Non-pigmented ciliary epithelial cell (primary cell): Measurements from ENCODE around the gene MAGI2.
"Not testable (repeated sequence)": the region's sequence is repeated elsewhere in the genome, so short reads cannot be mapped to it uniquely, and the experiment has no call there.

Source experiments
- DNase-seq: peaks from one replicate; pipeline ENCODE4 v3.0.0-alpha.2; 2010; ENCODE audit warnings: low read depth

Gene MAGI2

DNA sequence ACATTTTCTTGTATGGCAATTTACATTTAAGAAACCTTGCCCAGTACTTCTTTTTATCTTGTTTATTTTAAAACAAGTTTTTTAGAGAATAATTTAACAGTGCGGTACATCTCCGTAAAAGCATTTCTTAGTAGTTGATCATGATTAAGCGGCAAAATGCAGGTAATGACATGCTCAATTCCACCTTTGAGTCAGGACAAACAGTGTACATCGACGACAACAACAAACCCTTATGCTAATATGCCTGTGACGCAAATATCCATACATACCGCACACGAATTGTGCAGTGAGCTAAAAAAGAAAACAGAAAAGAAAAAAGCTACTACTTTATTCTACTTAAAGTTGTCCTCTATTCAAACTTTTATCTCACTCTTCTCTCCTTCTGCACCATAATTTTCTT is 1.9 kb downstream of the MAGI2 start:
- DNase-seq, result no peak

- not testable (repeated sequence) for DNase-seq
Measured at GRCh38 chr7:79442766-79443165, 10.7 kb downstream of the MAGI2 start.

- DNase-seq, result no peak
Measured at GRCh38 chr7:79436378-79436777, 17.1 kb downstream of the MAGI2 start.

- no peak for DNase-seq
Measured at GRCh38 chr7:79434867-79435266, 18.6 kb downstream of the MAGI2 start.

GRCh38 chr7:79434098-79434497 is 19.4 kb downstream of the MAGI2 start:
- DNase-seq, result no peak

DNA sequence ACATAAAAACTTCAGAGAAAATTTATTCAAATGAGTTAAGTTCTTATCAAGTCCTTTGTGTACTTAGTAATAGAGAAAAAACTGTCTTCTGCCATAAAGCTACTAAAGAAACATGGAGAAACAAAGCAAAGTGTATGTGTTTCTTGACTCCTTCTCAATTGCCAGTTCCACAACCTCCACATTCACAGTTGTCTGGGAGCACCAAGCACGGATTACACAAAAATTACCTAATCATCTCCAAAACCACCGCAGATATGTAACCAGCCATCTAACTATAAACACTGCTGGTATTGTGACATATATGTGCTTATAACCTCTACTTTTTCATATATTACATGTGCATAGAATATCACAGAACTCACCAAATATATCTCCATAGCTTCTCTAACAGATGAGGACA is 23.1 kb downstream of the MAGI2 start:
- DNase-seq, result no peak

DNA sequence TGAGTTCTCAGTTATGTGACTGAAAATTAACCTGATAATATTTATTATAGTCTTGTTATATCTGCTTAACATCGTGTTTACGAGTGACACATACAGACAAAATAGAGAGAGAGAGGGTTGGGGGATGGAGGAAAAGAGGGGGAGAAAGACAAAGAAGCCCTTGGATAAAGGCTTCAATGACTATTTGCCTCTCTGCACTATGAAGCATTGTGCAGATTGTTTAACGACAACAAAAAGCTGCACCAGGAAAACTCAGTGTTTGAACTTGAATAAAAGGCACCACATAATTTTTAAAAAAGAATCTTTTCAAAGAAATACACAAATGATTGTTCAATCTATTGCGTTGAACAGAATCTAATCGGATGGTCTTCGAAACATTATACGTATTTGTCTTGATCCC is 27.8 kb downstream of the MAGI2 start:
- no peak for DNase-seq

GRCh38 chr7:79421751-79422150 is 31.7 kb downstream of the MAGI2 start:
- DNase-seq, result no peak

GRCh38 chr7:79420464-79420863 is 33.0 kb downstream of the MAGI2 start:
- peak; percentile 91 for DNase-seq

- DNase-seq, result no peak
Measured at GRCh38 chr7:79414910-79415309, 38.6 kb downstream of the MAGI2 start.

- DNase-seq, result no peak
Measured at GRCh38 chr7:79412915-79413314, 40.6 kb downstream of the MAGI2 start.

DNA sequence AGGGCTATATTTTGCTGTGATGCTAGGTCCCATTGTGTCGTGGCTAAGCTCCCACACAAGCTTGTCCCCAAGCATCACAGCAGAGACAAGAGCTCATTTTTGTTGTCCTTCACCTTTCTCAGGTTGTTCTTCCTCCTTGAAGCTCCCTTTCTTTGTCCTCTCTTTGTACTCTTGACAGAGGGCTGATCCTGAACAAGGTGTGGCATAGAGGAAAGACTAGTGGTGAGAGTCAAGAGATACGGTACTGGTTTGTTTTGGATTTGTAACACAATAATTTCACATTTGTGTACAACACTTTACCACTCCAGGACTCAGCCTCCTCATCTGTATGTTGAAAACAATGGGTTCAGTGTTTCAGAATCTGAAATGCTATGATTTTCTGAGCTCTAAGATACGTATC is 41.0 kb downstream of the MAGI2 start:
- DNase-seq, result no peak

DNA sequence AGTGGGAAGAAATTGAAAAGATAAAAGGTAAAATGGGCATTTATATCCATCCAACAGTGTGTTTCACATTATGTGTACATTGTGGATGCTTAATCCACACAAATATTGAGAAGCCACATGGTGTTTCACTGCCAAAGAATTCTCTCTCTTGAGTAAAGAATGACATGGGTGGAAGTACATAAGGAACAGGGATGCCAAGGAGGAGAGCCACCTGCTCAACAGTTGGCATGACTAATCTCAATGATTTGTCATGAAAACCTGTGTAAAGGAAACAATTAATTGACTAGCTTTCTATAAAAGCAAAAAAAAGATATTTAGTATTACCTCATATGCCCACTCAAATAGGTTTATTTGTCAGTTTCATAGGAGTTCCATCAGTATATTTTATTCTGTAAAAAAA is 43.1 kb downstream of the MAGI2 start:
- DNase-seq, result no peak

GRCh38 chr7:79407351-79407750 is 46.1 kb downstream of the MAGI2 start:
- DNase-seq, result no peak

DNA sequence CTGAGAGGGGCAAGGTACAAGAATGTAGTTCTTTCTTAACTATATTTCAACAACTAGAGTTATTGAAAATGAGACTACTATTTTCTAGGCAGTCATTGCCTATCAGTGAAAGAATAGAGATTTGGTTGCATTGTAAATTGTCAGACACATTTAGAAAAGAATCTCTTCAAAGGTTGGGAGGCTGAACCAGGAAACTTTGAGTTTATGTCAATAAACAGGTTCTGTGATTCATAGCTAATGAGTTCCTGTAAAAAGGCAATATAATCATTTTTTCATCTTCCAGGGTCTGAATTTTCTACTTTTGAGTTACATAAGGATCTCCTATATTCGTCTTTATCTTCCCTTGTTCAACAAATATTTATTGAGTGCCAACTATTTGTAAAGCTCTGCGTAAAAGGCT is 47.1 kb downstream of the MAGI2 start:
- DNase-seq, result no peak

GRCh38 chr7:79405368-79405767 is 48.1 kb downstream of the MAGI2 start:
- DNase-seq, result no peak

GRCh38 chr7:79403879-79404278 is 49.6 kb downstream of the MAGI2 start:
- DNase-seq, result no peak

DNA sequence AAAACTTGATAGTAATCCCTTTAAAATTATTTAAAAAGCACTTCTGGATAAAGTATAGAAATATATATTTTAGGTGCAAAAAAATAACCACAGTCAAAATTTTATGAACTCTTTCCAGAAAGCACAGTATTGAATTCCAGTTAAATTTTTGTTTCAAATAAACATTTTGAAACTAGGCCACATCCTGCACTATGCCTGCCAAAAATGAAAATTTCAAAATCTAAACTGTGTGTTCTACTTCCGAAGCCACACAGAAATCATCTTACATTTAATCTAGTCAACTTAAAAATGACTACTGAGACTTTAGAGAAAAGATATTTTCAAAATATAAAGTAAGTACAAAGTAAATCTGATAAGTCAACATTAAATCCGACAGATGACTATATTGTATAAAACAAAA is 50.0 kb downstream of the MAGI2 start:
- DNase-seq, result no peak

GRCh38 chr7:79401254-79401653 is 52.2 kb downstream of the MAGI2 start:
- DNase-seq, result no peak

GRCh38 chr7:79400222-79400621 is 53.2 kb downstream of the MAGI2 start:
- DNase-seq, result no peak

DNA sequence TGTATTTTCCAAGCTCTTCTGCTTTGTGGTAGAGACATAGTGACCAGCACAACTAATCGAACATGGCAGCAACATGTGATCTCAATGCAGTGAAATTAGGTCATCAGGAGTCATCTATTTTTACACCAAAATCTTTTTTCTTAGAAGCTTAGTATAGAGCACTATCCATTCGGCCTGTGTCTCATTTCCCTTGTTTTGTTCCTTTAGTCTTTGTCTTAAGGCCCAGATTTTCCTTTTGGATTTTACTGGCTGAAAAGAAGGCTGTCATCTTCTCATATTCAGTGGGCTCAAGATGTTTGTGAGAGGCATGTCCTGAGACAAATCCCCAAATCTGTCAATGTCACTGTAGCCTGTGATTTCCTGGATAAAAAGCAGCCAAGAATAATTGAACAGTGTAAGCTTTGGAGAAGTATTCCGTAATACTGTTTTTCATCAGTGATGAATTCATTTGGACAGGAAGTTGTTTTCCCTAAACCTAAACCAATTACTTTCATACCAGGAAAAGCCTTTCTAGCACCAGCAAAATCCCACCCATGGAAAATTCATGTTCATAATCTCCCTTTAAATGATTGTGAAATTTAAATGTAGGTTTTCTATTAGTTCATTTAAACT is 55.2 kb downstream of the MAGI2 start:
- no peak for DNase-seq

GRCh38 chr7:79386688-79387422 is 66.6 kb downstream of the MAGI2 start:
- DNase-seq, result peak; percentile 63

DNA sequence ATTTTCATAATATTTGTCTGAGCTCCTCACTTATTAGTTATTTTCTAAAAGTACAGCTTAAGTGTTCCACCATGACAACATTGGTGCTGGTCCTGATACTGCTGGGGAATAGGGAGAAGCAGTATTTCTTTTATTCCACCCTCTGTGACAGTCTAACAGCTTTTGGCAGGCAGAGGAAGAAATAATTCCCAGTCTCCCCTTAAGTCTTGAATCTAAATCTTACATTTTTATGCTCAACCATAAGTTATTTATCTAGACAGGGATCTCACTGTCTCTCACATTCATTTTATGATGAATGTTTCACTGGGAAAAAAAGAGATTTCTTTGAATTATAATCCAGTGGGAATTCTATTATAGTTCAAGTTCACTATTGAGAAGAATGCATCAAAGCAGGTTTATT is 71.5 kb downstream of the MAGI2 start:
- DNase-seq, result no peak

- peak; percentile 48 for DNase-seq
Measured at GRCh38 chr7:79377097-79377496, 76.4 kb downstream of the MAGI2 start.
